Left hindlimb (tissue), 1 donor: ENCODE data around the gene ZNF280A.
"Not testable (repeated sequence)": the region's sequence is repeated elsewhere in the genome, so short reads cannot be mapped to it uniquely, and the experiment has no call there.

Experiments used
- DNase-seq: peaks from one replicate; pipeline ENCODE4 v3.0.0-alpha.2; 2018

ZNF280A gene

DNA sequence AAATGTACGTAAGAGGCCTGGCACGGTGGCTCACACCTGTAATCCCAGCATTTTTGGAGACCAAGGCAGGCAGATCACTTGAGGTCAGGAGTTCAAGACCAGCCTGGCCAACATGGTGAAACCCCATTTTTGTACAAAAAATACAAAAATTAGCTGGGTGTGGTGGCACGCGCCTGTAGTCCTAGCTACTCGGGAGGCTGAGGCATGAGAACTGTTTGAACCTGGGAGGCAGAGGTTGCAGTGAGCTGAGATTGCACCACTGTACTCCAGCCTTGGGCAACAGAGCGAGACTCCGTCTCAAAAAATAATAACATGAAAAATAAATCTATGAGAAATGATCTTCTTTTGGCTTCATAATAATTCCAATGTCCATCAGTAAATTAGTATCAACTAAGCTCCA, 9.2 kb downstream of the ZNF280A start:
- not testable (repeated sequence) for DNase-seq

DNA sequence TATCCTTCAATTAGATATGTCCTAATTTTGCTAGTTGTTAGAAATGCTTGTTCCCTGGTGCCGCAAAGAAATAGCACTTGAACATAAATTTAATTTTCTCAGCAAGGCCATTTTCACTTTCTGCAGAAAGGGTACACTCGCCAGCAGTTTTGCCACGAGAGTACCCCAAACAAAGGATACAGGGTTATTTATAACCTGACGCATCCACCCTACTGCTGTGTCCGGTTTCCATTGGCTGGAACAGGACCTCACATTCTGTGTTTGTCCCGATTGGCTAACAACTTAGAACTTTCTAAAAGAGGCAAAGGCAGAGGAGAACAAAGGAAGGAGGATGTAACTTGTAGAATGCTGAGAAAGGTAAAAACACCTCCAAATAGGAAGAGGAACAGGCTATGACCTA, 10.2 kb downstream of the ZNF280A start:
- not testable (repeated sequence) for DNase-seq

DNA sequence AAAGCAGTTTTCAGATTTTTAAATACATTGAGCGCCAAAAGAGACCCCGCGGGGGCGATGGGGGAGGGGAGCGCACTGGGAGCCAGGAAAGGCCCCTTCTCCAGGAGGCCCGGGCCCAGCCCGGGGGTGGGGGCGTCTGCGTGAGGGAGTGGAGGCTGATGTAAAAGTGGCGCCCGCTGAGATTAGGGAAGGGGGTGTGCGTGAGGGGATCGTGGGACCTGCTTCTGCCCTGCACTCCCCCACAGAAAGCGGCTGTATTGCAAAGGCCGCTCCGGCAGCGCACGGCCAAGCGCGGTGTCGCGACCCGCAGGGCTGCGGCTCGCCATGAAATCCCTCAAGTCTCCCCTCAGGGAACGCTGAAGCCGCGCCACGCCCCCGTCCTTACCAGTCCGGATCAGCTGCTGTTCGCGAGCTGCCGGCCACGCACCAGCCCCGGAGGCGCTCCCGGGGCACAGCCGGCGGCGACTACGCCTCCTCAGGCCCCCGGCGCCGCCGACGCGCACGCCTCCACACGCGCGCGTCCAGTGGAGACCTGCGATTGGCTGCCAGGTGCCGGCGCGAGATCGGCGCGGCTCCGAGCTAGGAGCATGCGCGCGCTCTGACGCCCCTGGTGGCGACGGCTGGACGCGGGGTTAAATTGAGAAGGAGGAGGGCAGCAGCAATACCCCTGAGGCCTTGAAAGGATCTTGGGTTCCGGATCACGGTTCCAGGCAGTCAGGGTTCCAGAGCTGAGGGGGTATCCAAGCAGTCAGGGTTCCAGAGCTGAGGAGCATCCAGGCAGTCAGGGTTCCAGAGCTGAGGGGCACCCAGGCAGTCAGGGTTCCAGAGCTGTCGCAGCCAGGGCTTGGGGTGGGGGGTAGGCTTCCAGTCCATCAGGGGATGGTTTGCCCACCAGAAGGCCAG, 11.5 kb downstream of the ZNF280A start, which contains the start of gene ZNF280B:
ZNF280B (minus strand) TSS at position 469 of the 903 bp plus-strand sequence. CDS start 19,344 bp downstream, outside the sequence.
- DNase-seq, result peak; percentile 83

DNA sequence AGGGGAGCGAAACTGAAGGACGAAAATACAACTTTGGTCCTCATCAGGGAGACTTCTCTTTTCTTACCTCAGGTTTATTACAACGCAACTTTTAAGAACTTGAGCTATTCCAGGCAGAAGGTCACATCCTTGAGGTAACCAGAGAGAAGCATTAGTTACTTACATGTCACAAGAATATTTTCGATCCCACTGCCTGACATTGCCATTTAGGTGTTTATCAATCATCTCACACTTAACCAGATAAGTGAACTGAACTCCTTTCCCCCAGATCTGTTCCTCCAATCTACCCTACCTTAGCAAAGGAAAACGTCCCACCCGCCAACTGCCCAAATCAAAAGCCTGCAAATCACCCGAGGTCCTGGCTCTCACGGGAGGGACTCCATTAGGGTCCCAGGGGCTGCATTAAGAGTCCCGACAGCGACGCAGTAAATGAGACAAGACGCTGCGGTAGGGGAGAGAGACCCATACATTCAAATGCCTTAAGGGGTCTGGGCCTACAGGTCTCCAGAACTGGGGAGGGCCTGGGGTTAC, 12.3 kb downstream of the ZNF280A start:
- no peak for DNase-seq

DNA sequence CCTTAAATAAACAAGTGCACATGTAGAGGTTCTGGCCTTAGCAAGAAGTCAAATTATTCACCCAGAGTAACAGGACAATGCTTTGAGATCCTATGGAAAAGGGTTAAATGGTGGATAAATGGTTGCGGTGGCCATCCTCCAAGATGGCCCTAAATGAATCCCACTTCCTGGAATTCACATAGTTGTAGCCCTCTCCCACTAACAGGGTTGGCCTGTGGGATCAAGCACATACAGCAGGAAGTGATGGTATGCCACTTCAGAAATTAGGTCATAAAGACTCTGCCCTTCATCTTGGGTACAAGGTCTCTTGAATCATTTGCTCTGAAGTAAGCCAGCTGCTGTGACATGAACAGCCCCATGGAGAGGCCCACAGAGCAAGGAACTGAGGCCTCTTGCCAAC, 13.3 kb downstream of the ZNF280A start:
- no peak for DNase-seq

DNA sequence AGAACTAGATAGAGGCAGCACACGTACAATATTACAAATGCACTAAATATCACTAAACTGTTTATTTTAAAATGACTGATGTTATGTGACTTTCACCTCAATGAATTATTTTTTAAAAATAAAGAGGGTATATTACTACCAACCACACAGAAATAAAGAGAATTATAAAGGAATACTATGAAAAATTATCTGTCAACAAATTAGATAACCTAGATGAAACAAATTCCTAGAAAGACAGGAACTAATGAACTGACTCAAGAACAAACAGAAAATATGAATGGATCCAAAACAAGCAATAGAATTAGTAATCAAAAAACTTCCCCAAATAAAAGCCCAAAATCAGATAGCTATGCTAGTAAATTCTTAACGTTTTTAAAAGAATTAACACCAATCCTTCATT, 21.8 kb downstream of the ZNF280A start:
- no peak for DNase-seq

DNA sequence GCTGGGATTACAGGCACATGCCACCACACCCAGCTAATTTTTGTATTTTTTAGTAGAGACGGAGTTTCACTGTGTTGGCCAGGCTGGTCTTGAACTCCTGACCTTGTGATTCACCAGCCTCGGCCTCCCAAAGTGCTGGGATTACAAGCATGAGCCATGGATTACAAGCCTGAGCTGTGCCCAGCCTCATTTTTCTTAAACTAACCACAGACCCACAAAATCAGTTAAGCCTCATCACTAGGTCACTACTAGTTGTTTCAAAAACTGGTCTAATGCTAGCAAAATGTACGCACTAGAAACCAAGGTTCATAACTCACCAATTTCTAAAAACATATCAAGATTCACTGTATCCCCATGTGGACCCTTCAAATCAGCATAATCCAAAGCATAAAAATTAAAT, 28.5 kb downstream of the ZNF280A start:
- DNase-seq, result not testable (repeated sequence)

DNA sequence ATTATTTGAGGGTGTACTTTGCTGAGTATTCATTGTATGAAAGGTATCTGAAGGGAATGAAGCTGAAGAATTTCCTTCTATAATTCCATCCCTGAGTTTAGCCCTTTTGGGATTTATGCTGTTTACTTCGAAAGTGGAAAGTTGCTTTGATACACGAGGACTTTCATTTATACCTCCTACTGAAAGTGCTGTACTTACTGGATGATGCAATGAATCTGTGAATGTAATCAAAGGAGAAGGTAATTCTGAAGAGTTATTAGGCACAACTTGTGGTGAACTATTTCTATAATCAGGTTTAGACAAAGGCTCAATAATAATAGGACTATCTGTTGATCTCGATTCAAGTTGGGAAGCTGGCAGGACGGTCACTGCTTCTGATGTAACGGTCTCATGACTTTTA, 31.3 kb downstream of the ZNF280A start:
- DNase-seq, result no peak

DNA sequence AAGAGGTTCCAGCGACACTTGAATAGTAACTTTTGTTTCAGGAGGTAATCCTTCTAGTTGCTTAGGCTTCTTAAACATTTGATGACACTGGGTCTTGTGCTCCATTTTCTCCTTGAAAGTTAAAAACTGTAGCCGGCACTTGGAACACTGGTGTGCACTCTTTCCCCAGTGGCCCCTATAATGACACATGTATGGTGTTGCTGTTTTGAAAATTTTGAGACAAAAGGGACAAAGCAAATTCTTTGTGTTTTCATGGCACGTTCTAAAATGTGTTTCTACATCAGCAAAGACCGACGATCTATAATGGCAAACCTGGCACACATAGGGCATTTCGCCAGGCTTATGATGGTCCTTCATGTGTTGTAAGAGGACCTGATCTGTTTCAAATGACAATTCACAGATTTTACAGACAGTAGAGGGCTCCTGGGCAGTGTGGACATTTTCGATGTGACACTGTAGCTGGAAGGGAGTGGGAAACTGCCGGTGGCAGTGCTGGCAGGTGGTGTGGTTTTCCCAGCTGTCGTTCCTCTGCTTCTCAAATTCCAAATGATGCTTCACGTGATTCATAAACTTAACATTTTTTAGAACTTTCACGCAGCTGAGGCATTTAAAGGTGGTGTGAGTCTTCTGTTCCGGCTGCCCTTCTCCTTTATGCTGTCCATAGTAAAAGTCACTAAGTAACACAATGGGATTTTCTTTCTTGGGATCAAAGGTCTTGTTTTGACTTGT, 32.0 kb downstream of the ZNF280A start:
- DNase-seq, result no peak

DNA sequence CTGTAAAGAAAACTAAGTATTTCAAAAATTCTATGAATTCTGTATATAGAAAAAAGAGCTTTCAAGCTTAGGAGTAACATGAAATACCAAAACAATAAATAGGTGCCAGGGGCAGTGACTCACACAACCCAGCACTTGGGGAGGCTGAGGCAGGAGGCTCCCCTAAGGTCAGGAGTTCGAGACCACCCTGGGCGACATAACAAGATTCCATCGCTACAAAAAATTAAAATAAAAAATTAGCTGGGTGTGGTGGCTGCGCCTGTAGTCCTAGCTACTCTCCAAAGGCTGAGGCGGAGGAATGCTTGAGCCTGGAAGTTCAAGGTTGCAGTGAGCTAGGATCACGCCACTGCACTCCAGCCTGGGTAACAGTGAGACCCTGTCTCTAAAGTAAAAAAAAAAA, 33.0 kb downstream of the ZNF280A start:
- no peak for DNase-seq

DNA sequence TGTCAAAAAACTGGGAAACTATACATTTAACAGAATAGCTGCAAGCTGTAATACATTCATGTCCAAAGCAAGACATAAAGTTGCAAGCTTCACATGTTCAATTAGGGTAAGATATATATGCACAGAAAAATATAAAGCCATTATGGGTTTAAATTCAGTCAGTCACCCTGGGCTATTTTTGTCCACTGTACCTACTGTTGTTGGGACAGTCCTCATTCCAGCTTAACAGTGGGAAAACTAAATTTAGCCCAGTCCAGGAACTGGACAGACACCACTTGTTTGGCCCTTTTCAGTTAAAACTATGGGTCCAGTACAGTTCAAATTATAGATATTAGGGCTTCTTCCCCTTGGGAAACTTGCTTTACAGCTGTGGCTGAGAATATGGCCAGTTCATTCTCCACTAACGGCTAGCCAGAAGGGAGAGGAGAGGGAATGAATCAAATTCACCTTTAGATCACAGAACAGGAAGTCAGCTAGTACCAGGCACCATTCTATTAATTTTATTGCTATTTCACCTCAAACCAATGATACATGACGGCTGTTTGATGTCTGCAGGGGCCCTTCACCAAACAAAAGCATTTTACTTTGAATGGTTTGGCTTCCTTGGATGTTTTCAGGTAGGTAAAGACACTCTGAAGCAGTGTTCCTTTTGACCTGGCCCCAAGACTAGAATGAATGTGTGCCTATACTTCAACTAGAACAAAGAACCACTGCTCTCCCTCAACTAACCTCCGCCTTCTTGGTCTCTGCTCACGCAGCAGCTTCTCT, 33.8 kb downstream of the ZNF280A start:
- DNase-seq, result no peak

DNA sequence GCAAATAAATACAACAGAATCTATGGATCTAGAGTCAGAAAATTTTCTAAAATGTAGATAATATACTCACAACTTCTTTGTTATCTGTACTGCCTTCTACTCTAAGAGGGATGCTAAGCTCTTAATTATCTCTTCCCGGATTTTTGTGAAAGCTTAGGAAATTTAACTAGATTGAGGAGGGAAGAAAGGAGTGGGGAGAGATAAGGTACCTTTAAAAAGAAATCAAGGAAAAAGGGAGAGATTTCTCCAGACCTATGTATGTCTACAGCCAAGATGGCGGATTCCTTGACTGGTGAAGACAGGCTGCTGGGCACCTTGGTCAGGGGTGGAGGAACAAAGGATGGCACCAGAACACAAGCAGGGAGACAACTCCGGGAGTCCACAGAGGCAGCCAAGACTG, 34.5 kb downstream of the ZNF280A start:
- DNase-seq, result no peak

DNA sequence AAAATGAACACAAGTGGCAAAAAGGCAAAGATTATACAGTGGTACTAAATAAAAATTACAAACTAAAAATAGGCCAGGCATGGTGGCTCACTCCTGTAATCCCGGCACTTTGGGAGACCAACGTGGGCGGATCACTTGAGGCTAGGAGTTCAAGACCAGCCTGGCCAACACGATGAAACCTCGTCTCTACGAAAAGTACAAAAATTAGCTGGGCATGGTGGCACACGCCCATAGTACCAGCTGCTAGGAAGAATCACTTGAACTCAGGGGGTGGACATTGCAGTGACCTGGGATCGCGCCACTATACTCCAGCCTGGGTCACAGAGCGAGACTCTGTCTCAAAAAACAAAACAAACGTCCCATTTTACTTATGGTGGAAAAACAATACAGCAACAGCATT, 36.0 kb downstream of the ZNF280A start:
- no peak for DNase-seq

DNA sequence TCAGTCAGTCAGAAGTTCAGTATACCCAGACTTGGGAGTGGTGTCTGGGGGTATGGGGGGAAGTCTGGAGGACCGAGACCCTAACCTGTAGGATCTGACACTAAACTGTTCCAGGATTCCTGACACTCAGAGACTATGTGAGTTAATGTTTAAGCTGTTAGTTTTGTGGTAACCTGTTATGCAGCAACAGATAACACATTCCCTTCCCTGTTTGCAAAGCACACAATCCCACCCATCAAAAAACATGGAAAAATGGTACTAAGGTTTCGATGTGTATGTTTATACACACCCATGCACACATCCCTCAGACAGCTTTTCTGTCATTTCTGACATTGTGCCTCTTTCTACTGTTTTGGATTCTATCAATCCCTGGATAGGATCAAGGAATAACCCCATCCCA, 39.1 kb downstream of the ZNF280A start:
- DNase-seq, result no peak

DNA sequence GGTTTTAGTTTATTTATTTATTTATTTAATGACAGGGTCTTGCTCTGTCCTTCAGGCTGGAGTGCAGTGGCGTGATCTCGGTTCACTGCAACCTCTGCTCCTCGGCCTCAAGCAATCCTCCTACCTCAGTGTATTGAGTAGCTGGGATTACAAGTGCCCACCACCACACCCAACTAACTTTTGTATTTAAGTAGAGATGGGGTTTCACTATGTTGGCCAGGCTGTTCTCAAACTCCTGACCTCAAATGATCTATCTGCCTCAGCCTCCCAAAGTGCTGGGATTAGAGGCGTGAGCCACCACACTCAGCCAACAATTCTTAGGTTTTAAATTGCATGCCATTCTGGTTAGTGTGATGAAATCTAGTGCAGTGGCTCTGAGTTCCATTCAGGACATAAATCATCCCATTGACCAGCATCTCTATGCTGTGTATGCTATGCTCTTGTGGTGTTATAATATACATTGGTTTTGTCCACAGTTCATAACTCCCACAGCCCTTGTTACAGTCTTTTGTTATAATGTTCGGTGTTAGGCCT, 40.0 kb downstream of the ZNF280A start:
- no peak for DNase-seq

DNA sequence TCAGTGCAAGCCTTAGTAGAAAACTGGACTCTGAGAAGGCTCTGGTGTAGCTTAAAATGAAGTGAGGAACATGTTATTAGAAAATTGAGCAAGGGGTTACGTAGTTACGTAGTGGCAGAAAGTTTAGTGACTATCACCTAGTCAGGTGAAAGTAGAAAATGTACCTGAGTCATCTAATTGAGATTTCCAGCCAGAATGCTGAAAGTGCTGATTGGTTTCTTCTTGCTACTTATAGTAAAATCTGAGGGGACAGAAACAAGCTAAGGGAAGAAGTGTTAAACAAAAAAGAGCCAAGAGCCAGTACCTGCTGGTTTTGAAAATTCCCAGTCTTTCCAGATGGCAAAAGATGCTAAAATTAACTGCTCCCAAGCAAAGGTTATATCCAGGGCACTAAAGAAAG, 41.0 kb downstream of the ZNF280A start:
- no peak for DNase-seq

DNA sequence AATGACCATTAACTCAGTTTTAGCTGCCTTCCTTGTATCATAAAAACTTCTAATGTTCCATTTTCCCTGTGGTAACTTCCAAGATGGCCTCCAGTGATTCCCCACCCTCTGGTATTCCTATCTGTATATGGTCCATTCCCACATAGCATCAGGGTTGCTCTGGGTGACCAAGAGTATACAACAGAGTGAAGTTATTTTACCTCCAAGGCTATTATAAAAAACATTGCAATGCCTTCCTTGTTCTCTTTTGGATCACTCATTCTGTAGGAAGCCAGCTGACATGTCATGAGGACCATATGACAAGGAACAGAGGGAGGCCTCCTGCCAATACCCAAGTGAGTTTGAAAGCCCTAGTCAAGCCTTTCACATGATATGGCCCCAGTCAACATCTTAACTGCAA, 41.6 kb downstream of the ZNF280A start:
- no peak for DNase-seq

DNA sequence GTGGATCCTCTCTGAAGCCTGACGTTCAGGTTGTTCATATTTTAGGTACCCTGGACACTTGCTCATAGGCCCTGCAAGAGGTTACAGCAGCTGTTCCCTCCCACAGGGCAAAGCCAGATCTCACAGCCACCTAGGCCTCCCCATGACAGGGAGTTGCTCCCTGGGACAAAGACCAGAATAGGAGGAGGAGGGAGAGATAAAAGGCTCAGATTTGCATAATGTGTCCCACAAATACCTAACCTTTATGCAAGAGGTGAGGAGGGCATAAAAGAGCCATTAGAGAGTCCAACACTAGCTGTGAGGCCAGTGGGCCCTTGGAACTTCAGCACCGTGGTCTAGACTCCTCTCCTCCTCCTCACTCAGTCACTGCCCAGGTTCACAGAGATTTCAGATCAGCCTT, 45.3 kb downstream of the ZNF280A start:
- no peak for DNase-seq

DNA sequence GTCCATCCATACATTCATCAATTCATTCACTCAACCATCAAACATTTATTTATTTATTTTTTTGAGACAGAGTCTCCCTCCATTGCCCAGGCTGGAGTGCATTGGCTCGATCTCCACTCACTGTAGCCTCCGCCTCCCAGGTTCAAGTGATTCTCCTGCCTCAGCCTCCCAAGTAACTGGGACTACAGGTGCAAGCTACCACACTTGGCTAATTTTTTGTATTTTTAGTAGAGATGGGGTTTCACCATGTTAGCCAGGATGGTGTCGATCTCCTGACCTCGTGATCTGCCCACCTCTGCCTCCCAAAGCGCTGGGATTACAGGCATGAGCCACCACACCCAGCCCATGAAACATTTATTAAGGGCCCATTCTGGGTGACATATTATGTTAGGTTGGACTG, 49.0 kb downstream of the ZNF280A start:
- DNase-seq, result not testable (repeated sequence)

DNA sequence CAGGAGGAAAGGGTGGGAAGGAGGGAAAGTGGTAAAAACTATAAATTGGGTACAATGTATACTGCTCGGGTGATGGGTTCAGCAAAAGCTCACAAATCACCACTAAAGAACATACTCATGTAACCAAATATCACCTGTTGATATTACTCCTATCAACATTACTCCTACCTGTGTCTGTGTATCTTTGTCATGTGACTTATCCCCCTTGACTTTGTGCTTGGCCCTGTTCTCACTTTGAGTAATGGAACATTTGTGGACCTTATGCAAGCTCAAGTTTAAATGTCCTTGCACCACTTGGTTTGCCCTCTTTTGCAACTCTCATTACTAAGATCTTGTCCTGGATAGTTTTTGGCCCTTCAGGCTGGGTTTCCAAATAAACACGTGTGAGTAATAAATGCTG, 50.5 kb downstream of the ZNF280A start:
- DNase-seq, result no peak

DNA sequence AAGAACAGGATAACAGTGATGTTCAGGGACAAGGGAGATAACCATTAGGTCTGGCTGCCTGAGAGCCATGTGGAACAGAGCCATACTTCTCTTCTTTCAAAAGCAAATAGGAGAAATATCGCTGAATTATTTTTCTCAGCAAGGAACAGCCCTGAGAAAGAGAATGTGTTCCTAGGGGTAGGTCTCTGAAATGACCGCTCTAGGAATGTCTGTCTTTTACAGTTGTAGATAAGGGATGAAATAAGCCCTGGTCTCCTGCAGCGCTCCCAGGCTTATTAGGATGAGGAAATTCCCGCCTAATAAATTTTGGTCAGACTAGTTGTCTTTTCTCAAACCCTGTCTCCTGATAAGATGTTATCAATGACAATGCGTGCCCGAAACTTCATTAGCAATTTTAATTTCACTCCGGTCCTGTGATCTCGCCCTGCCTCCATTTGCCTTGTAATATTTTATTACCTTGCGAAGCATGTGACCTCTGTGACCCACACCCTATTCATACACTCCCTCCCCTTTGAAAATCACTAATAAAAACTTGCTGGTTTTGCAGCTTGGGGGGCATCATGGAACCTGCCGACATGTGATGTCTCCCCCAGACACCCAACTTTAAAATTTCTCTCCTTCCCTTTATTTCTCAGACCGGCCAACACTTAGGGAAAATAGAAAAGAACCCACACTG, 51.1 kb downstream of the ZNF280A start:
- DNase-seq, result not testable (repeated sequence)

DNA sequence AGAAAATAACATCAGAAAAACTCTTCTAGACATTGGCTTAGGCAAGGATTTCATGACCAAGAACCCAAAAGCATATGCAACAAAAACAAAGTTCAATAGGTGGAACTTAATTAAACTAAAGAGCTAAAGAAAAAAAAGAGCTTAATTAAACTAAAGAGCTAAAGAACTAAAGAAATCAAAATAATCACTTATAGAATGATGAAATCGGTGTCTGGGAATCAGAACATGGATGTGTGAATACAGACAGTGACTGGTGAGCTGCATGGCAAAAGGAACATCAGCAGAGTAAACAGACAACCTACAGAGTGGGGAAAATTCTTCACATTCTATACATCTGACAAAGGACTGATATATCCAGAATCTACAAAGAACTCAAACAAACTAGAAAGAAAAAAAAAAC, 53.0 kb downstream of the ZNF280A start:
- no peak for DNase-seq
